Measurements from ENCODE around the gene PRIMPOL. TPM values are rescaled to one million over a fixed set of nuclear protein-coding genes. Genes with fewer than 3 reads are reported as not detected.
A peak's percentile ranks its signal among the peaks of the same experiment; 100 is the strongest.

Gene PRIMPOL
- total RNA-seq, 1 donor from 2014 or later: 11.3 TPM

DNA sequence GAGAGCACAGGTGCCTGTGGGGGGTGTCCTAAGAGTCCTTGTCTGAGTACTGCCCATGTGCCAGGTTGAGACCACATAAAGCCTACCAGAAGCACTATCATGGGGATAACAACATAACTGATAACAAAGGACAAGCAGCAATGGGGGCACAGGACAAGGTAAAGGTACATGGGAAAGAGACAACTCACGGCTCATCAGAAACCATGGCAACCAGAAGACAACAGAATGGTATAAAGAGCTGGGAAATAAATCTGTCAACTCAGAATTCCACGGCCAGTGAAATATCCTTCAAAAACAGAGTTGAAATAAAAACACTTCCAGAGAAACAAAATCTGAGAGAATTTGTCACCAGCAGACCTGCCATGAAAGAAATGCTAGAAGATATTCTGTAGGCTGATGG lies 64.3 kb downstream of the PRIMPOL start:
- H3K27ac Mint-ChIP-seq (ENCODE audit: unreplicated experiment): no peak overlapping the region
- peaks cover 16% of the 10 kb centered on the region for H3K4me1 Mint-ChIP-seq (ENCODE audit: low read depth)
- no peak for DNase-seq (ENCODE audit: low spot score)
- H3K36me3 Mint-ChIP-seq (ENCODE audit: low read depth): peaks cover 2% of the 10 kb centered on the region
- peaks cover 2% of the 10 kb centered on the region for H3K9me3 Mint-ChIP-seq (ENCODE audit: low read depth)
- TF ChIP-seq, protein P1, sequence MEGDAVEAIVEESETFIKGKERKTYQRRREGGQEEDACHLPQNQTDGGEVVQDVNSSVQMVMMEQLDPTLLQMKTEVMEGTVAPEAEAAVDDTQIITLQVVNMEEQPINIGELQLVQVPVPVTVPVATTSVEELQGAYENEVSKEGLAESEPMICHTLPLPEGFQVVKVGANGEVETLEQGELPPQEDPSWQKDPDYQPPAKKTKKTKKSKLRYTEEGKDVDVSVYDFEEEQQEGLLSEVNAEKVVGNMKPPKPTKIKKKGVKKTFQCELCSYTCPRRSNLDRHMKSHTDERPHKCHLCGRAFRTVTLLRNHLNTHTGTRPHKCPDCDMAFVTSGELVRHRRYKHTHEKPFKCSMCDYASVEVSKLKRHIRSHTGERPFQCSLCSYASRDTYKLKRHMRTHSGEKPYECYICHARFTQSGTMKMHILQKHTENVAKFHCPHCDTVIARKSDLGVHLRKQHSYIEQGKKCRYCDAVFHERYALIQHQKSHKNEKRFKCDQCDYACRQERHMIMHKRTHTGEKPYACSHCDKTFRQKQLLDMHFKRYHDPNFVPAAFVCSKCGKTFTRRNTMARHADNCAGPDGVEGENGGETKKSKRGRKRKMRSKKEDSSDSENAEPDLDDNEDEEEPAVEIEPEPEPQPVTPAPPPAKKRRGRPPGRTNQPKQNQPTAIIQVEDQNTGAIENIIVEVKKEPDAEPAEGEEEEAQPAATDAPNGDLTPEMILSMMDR (IDR thresholded peaks at IDR 0.05): no peak
- no peaks in the 10 kb centered on the region for H3K27me3 Mint-ChIP-seq (ENCODE audit: low read depth)
- no peak overlapping the region for H3K4me3 Mint-ChIP-seq (ENCODE audit: unreplicated experiment)

DNA sequence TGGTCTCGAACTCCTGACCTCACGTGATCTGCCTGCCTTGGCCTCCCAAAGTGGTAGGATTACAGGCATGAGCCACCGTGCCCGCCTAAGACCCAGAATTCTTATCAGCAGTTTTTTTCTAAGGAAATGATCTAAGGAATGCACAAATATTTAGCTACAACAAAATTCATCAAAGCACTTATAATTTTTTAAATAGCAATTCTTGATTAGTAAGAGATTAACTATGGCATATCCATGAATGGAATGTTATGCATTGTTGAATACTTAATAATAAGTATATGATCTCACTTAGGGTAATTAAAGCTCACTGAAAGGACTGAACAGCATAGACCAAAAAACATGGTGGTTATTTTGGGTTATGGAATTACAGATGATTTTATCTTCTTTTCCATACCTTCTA lies 66.0 kb downstream of the PRIMPOL start:
- H3K9me3 Mint-ChIP-seq (ENCODE audit: low read depth): no peaks in the 10 kb centered on the region
- peaks cover 4% of the 10 kb centered on the region for H3K36me3 Mint-ChIP-seq (ENCODE audit: low read depth)
- H3K4me1 Mint-ChIP-seq (ENCODE audit: low read depth): peaks cover 16% of the 10 kb centered on the region
- TF ChIP-seq, protein P1 (IDR thresholded peaks at IDR 0.05): no peak
- H3K4me3 Mint-ChIP-seq (ENCODE audit: unreplicated experiment): no peak overlapping the region
- no peak overlapping the region for H3K27ac Mint-ChIP-seq (ENCODE audit: unreplicated experiment)
- no peak for DNase-seq (ENCODE audit: low spot score)
- no peaks in the 10 kb centered on the region for H3K27me3 Mint-ChIP-seq (ENCODE audit: low read depth)

DNA sequence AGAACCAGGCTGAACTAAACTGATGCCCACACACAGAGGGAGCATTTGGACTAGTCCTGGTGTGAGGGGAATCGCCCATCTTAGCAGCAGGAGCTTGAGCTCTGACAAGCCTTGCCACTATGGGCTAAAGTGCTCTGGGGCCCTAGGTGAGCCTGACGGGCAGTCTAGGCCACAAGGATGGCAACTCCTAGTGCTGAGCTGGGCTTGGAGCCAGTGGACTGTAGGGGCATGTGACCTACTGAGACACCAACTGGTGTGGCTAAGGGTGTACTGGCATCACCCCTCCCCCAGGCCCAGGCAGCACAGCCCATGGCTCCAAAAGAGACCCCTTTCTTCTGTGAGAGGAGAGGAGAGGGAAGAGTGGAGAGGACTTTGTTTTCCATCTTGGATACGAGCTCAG lies 69.9 kb downstream of the PRIMPOL start:
- Mint-ChIP-seq H3K4me3 (ENCODE audit: unreplicated experiment) (no peak overlapping the region), H3K27ac (ENCODE audit: unreplicated experiment) (no peak overlapping the region), H3K36me3 (ENCODE audit: low read depth) (peaks cover 16% of the 10 kb centered on the region), H3K4me1 (ENCODE audit: low read depth) (peaks cover 10% of the 10 kb centered on the region), H3K9me3 (ENCODE audit: low read depth) (peaks cover 14% of the 10 kb centered on the region), H3K27me3 (ENCODE audit: low read depth) (no peaks in the 10 kb centered on the region)
- no peak for DNase-seq (ENCODE audit: low spot score)
- TF ChIP-seq, protein P1 (IDR thresholded peaks at IDR 0.05): no peak

DNA sequence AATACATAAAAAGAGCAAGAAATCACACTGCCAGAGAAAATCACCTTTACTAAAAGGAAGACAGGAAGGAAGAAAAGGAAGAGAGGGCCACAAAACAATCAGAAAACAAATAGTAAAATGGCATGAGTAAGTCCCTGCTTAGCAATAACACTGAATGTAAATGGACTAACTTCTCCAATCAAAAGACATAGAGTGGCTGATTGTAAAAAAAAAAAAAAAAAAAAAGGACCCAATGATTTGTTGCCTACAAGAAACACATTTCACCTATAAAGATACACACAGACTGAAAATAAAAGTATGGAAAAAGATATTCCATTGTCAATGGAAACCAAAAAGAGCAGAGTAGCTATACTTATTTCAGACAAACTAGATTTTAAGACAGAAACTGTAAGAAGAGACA lies 71.7 kb downstream of the PRIMPOL start:
- Mint-ChIP-seq H3K27me3 (ENCODE audit: low read depth) (no peaks in the 10 kb centered on the region), H3K36me3 (ENCODE audit: low read depth) (peaks cover 16% of the 10 kb centered on the region), H3K9me3 (ENCODE audit: low read depth) (peaks cover 14% of the 10 kb centered on the region), H3K27ac (ENCODE audit: unreplicated experiment) (no peak overlapping the region), H3K4me1 (ENCODE audit: low read depth) (peaks cover 10% of the 10 kb centered on the region), H3K4me3 (ENCODE audit: unreplicated experiment) (no peak overlapping the region)
- DNase-seq (ENCODE audit: low spot score): no peak
- TF ChIP-seq, protein P1 (IDR thresholded peaks at IDR 0.05): no peak

DNA sequence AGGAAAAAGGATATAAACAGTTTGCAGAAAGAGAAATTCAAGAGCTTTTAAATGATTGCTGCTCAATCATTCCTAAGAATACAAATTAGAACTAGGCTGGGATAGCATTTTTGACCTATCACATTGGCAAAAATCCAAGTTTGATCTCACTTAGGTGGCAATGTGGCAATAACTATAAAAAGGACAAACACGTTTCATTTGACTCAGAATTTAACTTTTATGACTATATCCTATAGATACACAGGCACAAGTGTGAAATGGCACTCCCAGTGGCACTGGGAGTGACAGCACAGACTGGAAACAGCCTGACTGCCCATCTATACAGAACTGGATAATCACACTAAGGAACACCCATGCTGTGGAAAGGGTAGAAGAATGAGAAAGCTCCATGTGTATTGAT lies 73.3 kb downstream of the PRIMPOL start:
- no peak for DNase-seq (ENCODE audit: low spot score)
- Mint-ChIP-seq H3K9me3 (ENCODE audit: low read depth) (peaks cover 16% of the 10 kb centered on the region), H3K36me3 (ENCODE audit: low read depth) (peaks cover 21% of the 10 kb centered on the region), H3K27me3 (ENCODE audit: low read depth) (no peaks in the 10 kb centered on the region), H3K4me1 (ENCODE audit: low read depth) (no peaks in the 10 kb centered on the region), H3K4me3 (ENCODE audit: unreplicated experiment) (no peak overlapping the region), H3K27ac (ENCODE audit: unreplicated experiment) (no peak overlapping the region)
- TF ChIP-seq, protein P1 (IDR thresholded peaks at IDR 0.05): peak; percentile 42
